ENCODE results near the gene ABCA13.

ABCA13 gene

GRCh38 chr7:48446721-48447120, 275.5 kb downstream of the ABCA13 start:
- no peak for TF ChIP-seq CTCF (IDR thresholded peaks at IDR 0.05; ENCODE audit: low read depth, low read length)
- DNase-seq (ENCODE audit: extremely low read depth, low read depth) = no peak

GRCh38 chr7:48452218-48452617, 281.0 kb downstream of the ABCA13 start:
- TF ChIP-seq CTCF (IDR thresholded peaks at IDR 0.05; ENCODE audit: low read depth, low read length) = no peak
- no peak for DNase-seq (ENCODE audit: extremely low read depth, low read depth)

GRCh38 chr7:48454750-48455192, 283.5 kb downstream of the ABCA13 start:
- no peak for TF ChIP-seq CTCF (IDR thresholded peaks at IDR 0.05; ENCODE audit: low read depth, low read length)
- DNase-seq (ENCODE audit: extremely low read depth, low read depth) = no peak

GRCh38 chr7:48455363-48455762, 284.1 kb downstream of the ABCA13 start:
- TF ChIP-seq CTCF (IDR thresholded peaks at IDR 0.05; ENCODE audit: low read depth, low read length) = no peak
- no peak for DNase-seq (ENCODE audit: extremely low read depth, low read depth)

GRCh38 chr7:48458701-48459524, 287.7 kb downstream of the ABCA13 start:
- DNase-seq (ENCODE audit: extremely low read depth, low read depth) = no peak
- no peak for TF ChIP-seq CTCF (IDR thresholded peaks at IDR 0.05; ENCODE audit: low read depth, low read length)

- TF ChIP-seq CTCF (IDR thresholded peaks at IDR 0.05; ENCODE audit: low read depth, low read length) = no peak
- DNase-seq (ENCODE audit: extremely low read depth, low read depth) = no peak
Measured at GRCh38 chr7:48466713-48467112, 295.5 kb downstream of the ABCA13 start.

GRCh38 chr7:48471196-48471595, 299.9 kb downstream of the ABCA13 start:
- DNase-seq (ENCODE audit: extremely low read depth, low read depth) = no peak
- TF ChIP-seq CTCF (IDR thresholded peaks at IDR 0.05; ENCODE audit: low read depth, low read length) = no peak
